Activated CD4-positive, alpha-beta T cell treated with anti-CD3 and anti-CD28 coated beads for 36 hours (primary cell): ENCODE results near the gene CDH23. TPM values are rescaled to one million over a fixed set of nuclear protein-coding genes. Genes with fewer than 3 reads are reported as not detected.

Experiments
- ATAC-seq: fragments of 200-7000 bp; cut with Tn5 transposase; one replicate; pipeline ENCODE4 v1.10.0; 2021; ENCODE audit warnings: mild to moderate bottlenecking, moderate library complexity
- CTCF ChIA-PET: fragments of 350-600 bp; sonication (Branson Sonifier 250); formaldehyde crosslinking; loops from one replicate; lab custom pipeline; 2021; ENCODE audit warnings: antibody characterized with exemption; lab: Charles Lee
- POLR2A ChIA-PET: fragments of 350-600 bp; sonication (Branson Sonifier 250); formaldehyde crosslinking; loops from one replicate; lab custom pipeline; 2021; ENCODE audit warnings: antibody characterized with exemption, inconsistent platforms; lab: Charles Lee
- DNase-seq: peaks from one replicate; pipeline ENCODE4 v3.0.0-alpha.2; 2020
- H3K27ac Mint-ChIP-seq: one replicate; pipeline ENCODE4 v1.8.0; 2021; ENCODE audit warnings: mixed read lengths
- H3K27me3 Mint-ChIP-seq: one replicate; pipeline ENCODE4 v1.8.0; 2021; ENCODE audit warnings: mixed read lengths
- H3K36me3 Mint-ChIP-seq: one replicate; pipeline ENCODE4 v1.8.0; 2021; ENCODE audit warnings: low read depth, mixed read lengths
- H3K4me1 Mint-ChIP-seq: one replicate; pipeline ENCODE4 v1.8.0; 2021; ENCODE audit warnings: mixed read lengths
- H3K4me3 Mint-ChIP-seq: one replicate; pipeline ENCODE4 v1.8.0; 2021; ENCODE audit warnings: mild to moderate bottlenecking, moderate library complexity, mixed read lengths
- H3K9me3 Mint-ChIP-seq: one replicate; pipeline ENCODE4 v1.8.0; 2021; ENCODE audit warnings: low read depth, mixed read lengths
- intact Hi-C, 2 experiments: fragments of 100-400 bp; cut with DNase I in 1 of 2; cut with micrococcal nuclease in 1 of 2; formaldehyde crosslinking; loops; one replicate each; pipeline versions ENCODE4 v1.14.2 to v1.15.1; 2022 to 2024; cut with DNase I, micrococcal nuclease
- total RNA-seq, 2 experiments: library from RNA; stranded (reverse); gene quantifications; one replicate each; pipeline ENCODE4 v1.2.3, GENCODE V29; 2021

Gene CDH23
- total RNA-seq, 2 experiments from 2014 or later: 1.5 to 1.6 TPM

DNA sequence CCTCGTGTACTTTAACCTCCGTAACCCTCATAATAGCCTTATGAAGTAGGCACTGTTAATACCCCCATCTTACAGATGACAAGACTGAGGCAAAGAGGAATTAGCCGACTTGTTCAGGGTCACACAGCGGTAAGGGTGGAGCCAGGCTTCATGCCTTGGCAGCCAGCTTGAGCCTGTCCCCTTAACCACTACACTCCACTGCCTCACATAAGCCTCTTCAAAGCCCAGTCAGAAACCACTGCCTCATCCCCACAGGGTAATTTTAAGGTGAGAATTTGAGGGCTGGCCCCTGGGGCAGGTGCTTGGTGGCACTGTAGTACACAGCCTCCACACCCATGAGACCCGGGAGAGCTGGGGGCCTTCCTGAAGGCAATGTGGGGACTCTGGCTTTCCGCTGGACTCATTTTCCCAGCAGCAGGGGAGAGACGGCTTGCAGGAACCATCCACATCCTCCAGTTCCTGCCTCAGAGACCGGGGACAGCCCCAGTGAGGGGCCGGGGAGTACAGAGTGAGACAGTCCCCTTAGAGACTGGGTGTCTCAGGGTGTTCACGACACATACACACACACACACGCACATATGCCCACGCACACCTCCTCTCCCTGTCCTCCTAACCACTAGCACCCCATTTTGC, 330.5 kb downstream of the CDH23 start:
- Mint-ChIP-seq H3K9me3 (no peaks in the 10 kb centered on the region), H3K27me3 (no peaks in the 10 kb centered on the region), H3K27ac (peak overlapping the region; percentile 96), H3K36me3 (peaks cover 9% of the 10 kb centered on the region), H3K4me1 (peaks cover 95% of the 10 kb centered on the region), H3K4me3 (peak overlapping the region; percentile 36)
- intact Hi-C loops: loop anchor here in 1 of 2 experiments (1.0 to 5.0 kb wide), 3 partner anchors 9 to 570 kb away; partner anchors contain the start of gene SPOCK2
- ChIA-PET CTCF (interaction anchor here (0.8 to 2.2 kb wide), 10 partner anchors 12 to 322 kb away, joined by 3 to 17 read pairs (median 4); partner anchors contain the start of gene VSIR), POLR2A (interaction anchor here (1.0 to 1.9 kb wide), 5 partner anchors 14 to 45 kb away, joined by 3 to 7 read pairs (median 4); partner anchors contain the start of gene VSIR)
- ATAC-seq (peak; percentile 66), DNase-seq (peak; percentile 83)

DNA sequence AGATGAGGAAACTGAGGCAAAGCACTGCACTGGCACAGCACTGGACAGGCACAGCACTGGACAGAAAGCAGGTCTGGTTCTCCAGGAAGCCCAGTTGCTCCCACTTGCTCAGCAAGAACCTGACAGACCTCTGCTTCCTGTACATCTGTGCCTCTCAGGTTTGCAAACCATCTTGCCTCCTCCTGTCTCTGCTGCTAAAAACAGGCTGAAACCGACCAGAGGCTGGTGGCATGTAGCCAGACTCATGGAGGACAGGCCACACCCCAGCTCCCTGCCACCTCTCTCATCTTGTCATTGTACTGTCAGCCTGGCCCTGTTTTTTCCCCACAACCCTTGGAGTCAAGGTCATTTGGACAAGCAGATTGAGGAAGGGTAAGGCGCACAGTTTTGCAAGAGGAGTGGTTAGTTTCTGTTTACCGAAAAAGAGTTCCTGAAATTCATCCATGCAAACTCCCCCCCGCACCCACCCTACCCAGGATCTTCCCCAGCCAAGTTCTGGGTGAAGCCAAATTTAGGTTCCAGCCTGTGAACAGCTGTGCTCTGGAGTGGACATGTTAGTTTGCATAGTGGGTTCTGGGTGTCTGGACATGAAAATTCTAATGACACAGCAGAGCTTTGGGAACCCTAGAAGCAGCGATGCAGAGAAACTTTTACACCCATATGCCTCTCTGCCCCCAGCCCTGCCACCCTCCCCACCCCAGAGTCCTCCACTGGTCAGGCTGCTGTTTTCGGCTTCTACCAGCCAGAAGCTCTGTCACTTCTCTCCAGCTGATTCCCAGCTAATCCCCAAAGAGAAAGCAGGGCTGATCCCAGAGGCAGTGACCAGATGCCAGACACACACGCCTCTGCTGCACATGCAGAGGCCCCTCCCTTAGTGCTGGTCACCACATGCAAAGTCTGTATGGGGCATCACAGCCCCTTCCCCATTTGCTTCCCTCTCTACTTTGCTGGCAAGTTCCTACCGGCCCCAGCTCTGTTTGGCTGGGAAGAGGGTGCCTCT, 331.3 kb downstream of the CDH23 start:
- ChIA-PET CTCF (interaction anchor here (0.7 to 2.0 kb wide), 10 partner anchors 9 to 45 kb away, joined by 4 to 11 read pairs (median 5); partner anchors contain the start of gene C10orf105), POLR2A (interaction anchor here (1.2 to 1.9 kb wide), 3 partner anchors 13 to 45 kb away, joined by 3 to 7 read pairs (median 5); partner anchors contain the start of gene VSIR)
- H3K9me3 Mint-ChIP-seq: peaks cover 6% of the 10 kb centered on the region
- H3K36me3 Mint-ChIP-seq: peaks cover 14% of the 10 kb centered on the region
- peak; percentile 45 for ATAC-seq
- intact Hi-C loops: loop anchor here in 1 of 2 experiments (1.0 to 5.0 kb wide), 3 partner anchors 8 to 569 kb away; partner anchors contain the start of gene SPOCK2
- peaks cover 96% of the 10 kb centered on the region for H3K4me1 Mint-ChIP-seq
- peak; percentile 86 for DNase-seq
- H3K4me3 Mint-ChIP-seq: peak overlapping the region; percentile 36
- H3K27ac Mint-ChIP-seq: peak overlapping the region; percentile 96
- H3K27me3 Mint-ChIP-seq: no peaks in the 10 kb centered on the region

DNA sequence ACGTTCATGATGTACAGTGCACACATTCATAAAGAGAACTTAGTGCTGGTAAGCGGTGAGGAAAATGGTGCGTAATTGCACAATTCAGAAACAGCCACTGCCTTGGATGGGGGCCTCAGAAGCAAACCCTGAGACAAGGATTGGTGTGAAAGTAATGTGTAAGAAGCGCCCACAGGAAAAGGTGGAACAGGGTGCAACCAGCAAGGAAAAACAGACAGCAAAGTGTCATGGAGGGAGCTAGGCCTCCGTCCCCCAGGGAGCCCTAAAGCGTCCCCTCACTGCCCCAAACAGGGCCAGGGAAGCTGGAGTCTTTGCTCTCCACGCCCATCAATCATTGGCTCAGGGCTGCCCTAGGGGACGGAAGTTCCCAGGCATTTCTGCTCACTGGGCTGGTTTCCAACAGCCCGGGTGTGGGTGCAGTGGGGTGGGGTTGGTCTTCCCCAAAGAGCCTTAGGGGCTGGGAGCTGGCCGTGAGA, 332.5 kb downstream of the CDH23 start:
- H3K27me3 Mint-ChIP-seq: no peaks in the 10 kb centered on the region
- peaks cover 16% of the 10 kb centered on the region for H3K36me3 Mint-ChIP-seq
- ATAC-seq (no peak), DNase-seq (no peak)
- ChIA-PET POLR2A (no interaction called here), CTCF (interaction anchor here (1.1 to 2.0 kb wide), 9 partner anchors 8 to 43 kb away, joined by 3 to 11 read pairs (median 5); no protein-coding TSS in a partner anchor)
- H3K9me3 Mint-ChIP-seq: peaks cover 9% of the 10 kb centered on the region
- H3K27ac Mint-ChIP-seq: peak overlapping the region; percentile 96
- intact Hi-C loops: loop anchor here in 1 of 2 experiments (5.0 kb wide), 2 partner anchors 358 to 568 kb away; partner anchors contain the start of gene SPOCK2
- H3K4me1 Mint-ChIP-seq: peaks cover 93% of the 10 kb centered on the region
- H3K4me3 Mint-ChIP-seq: no peak overlapping the region

DNA sequence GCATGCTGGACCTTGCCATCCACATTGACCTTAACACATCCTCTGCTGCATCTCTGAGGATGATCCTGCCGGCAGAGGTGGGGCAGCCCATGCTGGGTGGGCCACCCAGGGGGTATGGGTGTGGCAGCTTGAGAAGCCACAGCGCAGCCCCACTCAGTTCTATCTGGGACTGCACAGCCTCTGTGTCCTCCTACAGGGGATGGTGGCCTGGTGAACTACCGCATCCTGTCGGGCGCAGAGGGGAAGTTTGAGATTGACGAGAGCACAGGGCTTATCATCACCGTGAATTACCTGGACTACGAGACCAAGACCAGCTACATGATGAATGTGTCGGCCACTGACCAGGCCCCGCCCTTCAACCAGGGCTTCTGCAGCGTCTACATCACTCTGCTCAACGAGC, 335.1 kb downstream of the CDH23 start:
- ChIA-PET POLR2A (no interaction called here), CTCF (interaction anchor here (0.9 to 2.0 kb wide), 5 partner anchors 10 to 35 kb away, joined by 3 to 6 read pairs (median 5); no protein-coding TSS in a partner anchor)
- Mint-ChIP-seq H3K27ac (peak overlapping the region; percentile 96), H3K36me3 (peaks cover 12% of the 10 kb centered on the region), H3K4me1 (peaks cover 92% of the 10 kb centered on the region), H3K27me3 (no peaks in the 10 kb centered on the region), H3K4me3 (no peak overlapping the region), H3K9me3 (peaks cover 9% of the 10 kb centered on the region)
- intact Hi-C loops: loop anchor here in 1 of 2 experiments (10.0 kb wide), 1 partner anchor 907 kb away; no protein-coding TSS in a partner anchor
- ATAC-seq (no peak), DNase-seq (no peak)

DNA sequence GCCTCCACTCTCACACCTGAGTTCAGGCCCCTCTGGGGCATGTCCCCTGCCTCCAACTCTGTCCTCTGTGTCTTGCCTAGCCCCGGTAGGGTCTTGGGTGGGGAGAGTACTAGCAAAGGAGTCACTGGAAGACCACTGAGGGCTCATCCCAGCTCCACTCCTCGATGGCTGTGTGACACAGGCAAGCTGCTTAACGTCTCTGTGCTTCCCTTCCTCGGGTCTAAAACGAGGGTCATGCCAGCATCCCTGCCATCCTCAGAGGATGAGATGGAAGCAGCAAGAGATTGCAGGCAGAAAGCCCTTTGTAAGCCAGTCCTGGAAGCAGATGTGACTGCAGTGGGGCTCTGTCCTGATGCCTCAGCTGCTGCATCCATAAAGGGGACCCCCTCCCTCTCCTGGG, 338.1 kb downstream of the CDH23 start:
- peak overlapping the region; percentile 97 for H3K27ac Mint-ChIP-seq
- H3K4me3 Mint-ChIP-seq: peak overlapping the region; percentile 17
- DNase-seq (no peak), ATAC-seq (no peak)
- POLR2A ChIA-PET: no interaction called here
- CTCF ChIA-PET: interaction anchor here (0.6 to 1.2 kb wide), 4 partner anchors 14 to 403 kb away, joined by 3 read pairs; no protein-coding TSS in a partner anchor
- H3K27me3 Mint-ChIP-seq: no peaks in the 10 kb centered on the region
- intact Hi-C loops: loop anchor here in 1 of 2 experiments (10.0 kb wide), 1 partner anchor 910 kb away; no protein-coding TSS in a partner anchor
- H3K9me3 Mint-ChIP-seq: peaks cover 9% of the 10 kb centered on the region
- H3K4me1 Mint-ChIP-seq: peaks cover 93% of the 10 kb centered on the region
- peaks cover 12% of the 10 kb centered on the region for H3K36me3 Mint-ChIP-seq

DNA sequence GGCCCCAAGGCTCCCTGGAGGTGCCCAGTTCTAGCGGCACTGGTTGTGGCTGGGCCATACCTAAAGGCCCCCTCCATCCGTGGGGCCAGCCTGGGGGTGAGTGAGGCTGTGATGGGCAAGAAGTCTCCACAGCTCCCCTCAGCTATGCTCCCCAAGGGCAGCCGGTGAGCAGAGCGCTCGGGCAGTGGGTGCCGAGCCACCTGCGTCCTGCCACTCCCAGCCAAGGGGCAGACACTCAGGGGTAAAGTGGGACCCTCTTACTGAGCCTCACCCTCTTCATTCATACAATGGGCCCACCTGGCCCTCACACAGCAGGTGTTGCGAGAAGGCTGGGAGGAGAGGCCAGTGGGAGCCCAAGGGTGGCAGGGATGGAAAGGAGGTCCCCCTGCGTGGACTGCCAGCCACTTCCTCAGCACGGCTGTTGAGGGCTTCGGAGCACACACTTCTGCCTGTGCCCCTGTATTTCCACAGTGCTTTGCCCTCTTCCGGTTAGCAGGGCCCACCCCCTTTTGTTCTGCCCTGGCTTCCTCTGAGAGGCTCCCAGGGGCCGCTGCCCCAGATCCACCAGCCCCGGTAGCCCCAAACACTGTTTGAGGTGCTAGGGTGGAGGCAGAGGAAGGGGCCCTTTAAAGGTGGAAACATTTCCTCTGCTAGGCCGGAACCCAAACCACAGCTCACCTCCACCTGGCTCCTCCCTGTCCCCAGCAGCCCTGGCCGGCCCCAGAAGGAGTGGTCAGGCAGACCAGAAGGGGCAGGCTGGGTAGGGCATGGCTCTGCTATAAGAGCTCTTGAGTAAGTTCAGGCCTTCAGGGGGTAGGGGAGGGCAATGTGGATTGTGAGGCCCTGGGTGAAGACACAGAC, 339.2 kb downstream of the CDH23 start:
- intact Hi-C loops: loop anchor here (1.0 to 10.0 kb wide), 3 partner anchors 9 to 911 kb away; no protein-coding TSS in a partner anchor
- Mint-ChIP-seq H3K27ac (peak overlapping the region; percentile 97), H3K9me3 (peaks cover 9% of the 10 kb centered on the region), H3K4me3 (peak overlapping the region; percentile 22), H3K36me3 (peaks cover 14% of the 10 kb centered on the region), H3K27me3 (no peaks in the 10 kb centered on the region), H3K4me1 (peaks cover 95% of the 10 kb centered on the region)
- ChIA-PET POLR2A (interaction anchor here (1.5 kb wide), 1 partner anchor 10 kb away, joined by 3 read pairs; no protein-coding TSS in a partner anchor), CTCF (interaction anchor here (0.6 to 1.5 kb wide), 7 partner anchors 12 to 22 kb away, joined by 3 to 5 read pairs (median 3); no protein-coding TSS in a partner anchor)
- DNase-seq: peak; percentile 71
- peak; percentile 64 for ATAC-seq

DNA sequence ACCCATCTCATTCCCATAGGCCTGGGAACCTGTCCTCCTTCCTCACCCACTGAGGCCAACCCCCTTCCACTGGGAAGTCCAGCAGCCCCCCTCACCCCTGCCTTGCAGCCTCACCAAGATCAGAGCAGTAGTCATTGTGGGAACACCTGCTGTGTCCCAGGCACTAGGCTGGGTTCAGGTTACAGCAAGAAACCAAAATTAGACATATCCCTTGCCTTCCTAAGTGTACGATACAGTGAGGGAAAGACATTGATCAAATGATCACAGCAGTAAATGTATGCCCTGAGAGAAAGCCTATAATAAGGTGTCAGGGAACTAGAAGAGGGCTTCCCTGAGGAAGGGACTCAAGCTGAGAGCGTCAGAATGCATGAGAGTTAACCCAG, 339.8 kb downstream of the CDH23 start:
- peaks cover 9% of the 10 kb centered on the region for H3K9me3 Mint-ChIP-seq
- DNase-seq: no peak
- intact Hi-C loops: loop anchor here (1.0 to 10.0 kb wide), 3 partner anchors 9 to 912 kb away; no protein-coding TSS in a partner anchor
- ChIA-PET CTCF (interaction anchor here (0.6 to 1.5 kb wide), 4 partner anchors 7 to 20 kb away, joined by 3 to 5 read pairs (median 4); no protein-coding TSS in a partner anchor), POLR2A (interaction anchor here (0.5 to 1.5 kb wide), 2 partner anchors 9 to 11 kb away, joined by 3 to 6 read pairs; no protein-coding TSS in a partner anchor)
- peaks cover 18% of the 10 kb centered on the region for H3K36me3 Mint-ChIP-seq
- H3K4me3 Mint-ChIP-seq: peak overlapping the region; percentile 22
- H3K27me3 Mint-ChIP-seq: no peaks in the 10 kb centered on the region
- H3K27ac Mint-ChIP-seq: peak overlapping the region; percentile 97
- peaks cover 95% of the 10 kb centered on the region for H3K4me1 Mint-ChIP-seq
- ATAC-seq: peak; percentile 21

DNA sequence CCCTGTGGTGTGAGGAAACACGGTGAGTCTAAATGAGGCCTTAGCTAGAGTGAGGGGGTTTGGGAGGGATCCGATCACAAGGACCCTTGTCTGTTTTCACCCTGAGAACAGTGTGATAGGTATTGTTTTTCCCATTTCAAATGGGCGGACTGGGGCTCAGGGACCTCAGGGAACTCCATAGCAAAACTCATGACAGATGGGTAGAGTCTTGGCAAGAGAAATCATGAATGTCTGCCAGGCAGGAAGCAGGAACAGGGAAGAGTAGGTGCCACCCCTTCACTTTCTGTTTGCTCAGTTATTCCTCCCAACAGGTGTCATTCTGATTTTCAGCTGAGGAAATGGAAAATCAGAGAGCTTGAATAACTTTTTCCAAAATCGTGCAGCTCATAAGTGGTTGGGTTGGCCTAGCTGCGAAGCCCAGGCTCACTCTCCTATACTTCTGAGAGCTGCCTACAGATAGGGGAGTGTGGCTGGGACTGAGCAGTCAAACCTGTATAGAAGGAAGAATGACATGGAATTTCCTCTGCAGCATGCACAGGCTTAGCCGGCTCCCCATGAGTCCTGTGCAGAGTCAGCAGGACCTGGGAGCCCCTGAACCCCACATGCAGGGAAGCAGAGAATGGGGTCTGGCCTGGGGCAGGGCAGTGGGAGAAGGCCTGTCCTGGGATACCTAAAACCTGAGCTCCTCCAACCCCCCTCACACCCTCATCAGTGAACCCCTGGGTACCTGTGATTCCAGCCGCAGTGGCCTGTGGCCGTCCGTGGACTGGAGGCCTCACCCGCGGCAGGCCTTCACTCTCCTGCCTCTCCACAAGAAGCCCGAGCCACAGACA, 340.5 kb downstream of the CDH23 start:
- Mint-ChIP-seq H3K4me1 (peaks cover 95% of the 10 kb centered on the region), H3K4me3 (peak overlapping the region; percentile 22), H3K27me3 (no peaks in the 10 kb centered on the region), H3K27ac (peak overlapping the region; percentile 97), H3K9me3 (peaks cover 10% of the 10 kb centered on the region), H3K36me3 (peaks cover 22% of the 10 kb centered on the region)
- POLR2A ChIA-PET: interaction anchor here (0.5 to 1.5 kb wide), 3 partner anchors 9 to 35 kb away, joined by 3 to 6 read pairs (median 3); no protein-coding TSS in a partner anchor
- CTCF ChIA-PET: interaction anchor here (0.6 to 2.9 kb wide), 5 partner anchors 8 to 31 kb away, joined by 3 to 11 read pairs (median 4); no protein-coding TSS in a partner anchor
- intact Hi-C loops: loop anchor here in 1 of 2 experiments (1.0 to 10.0 kb wide), 2 partner anchors 32 to 912 kb away; no protein-coding TSS in a partner anchor
- ATAC-seq: peak; percentile 74
- DNase-seq: peak; percentile 69

DNA sequence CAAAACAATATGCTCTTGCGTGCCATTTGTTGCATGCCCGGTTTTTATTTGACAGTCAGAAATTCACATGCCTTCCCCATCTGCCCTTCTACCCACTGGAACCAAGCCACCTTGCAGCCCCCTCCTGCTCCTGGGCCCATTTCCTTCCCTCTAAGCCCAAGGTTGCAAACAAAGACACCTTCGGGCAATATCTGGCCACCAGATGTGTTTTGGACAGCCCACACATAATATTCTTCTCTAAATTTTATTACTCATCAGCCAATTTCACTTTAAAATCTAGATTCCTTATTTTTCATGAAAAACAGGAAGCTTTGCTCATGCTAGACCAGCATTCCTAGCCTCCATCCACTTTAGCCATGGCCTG, 341.1 kb downstream of the CDH23 start:
- no peak for ATAC-seq
- Mint-ChIP-seq H3K36me3 (peaks cover 22% of the 10 kb centered on the region), H3K27ac (peak overlapping the region; percentile 97), H3K27me3 (no peaks in the 10 kb centered on the region), H3K9me3 (peaks cover 6% of the 10 kb centered on the region), H3K4me3 (peak overlapping the region; percentile 22), H3K4me1 (peaks cover 95% of the 10 kb centered on the region)
- ChIA-PET CTCF (interaction anchor here (0.6 to 2.9 kb wide), 3 partner anchors 10 to 31 kb away, joined by 3 to 11 read pairs (median 5); no protein-coding TSS in a partner anchor), POLR2A (no interaction called here)
- no peak for DNase-seq
- intact Hi-C loops: loop anchor here in 1 of 2 experiments (1.0 to 10.0 kb wide), 2 partner anchors 31 to 913 kb away; no protein-coding TSS in a partner anchor
